ENCODE results near the gene L1CAM. TPM values are rescaled to one million over a fixed set of nuclear protein-coding genes. Genes with fewer than 3 reads are reported as not detected.

The L1CAM gene
- total and polyA plus RNA-seq, 2 donors (not counting 1 experiment from before 2014, with no cell fraction given): 9.4 to 19.9 TPM

GRCh38 chrX:153829799-153830639 is 56.0 kb downstream of the L1CAM start, which contains the start of gene PDZD4:
Gene PDZD4 (minus strand): TSS chrX:153830544. CDS start chrX:153830298, 246 bp downstream.
- peaks cover 7 to 16% of the 10 kb centered on the region in 2 donors for H3K4me1 ChIP-seq (ENCODE audit: control insufficient read depth in 2 of 2, insufficient read depth in 2 of 2, low read length in 2 of 2)
- peak; percentile 42 for DNase-seq
- H3K36me3 ChIP-seq (replicated peaks in 1 of 2; ENCODE audit: control extremely low read depth in 1 of 2, control insufficient read depth in 1 of 2, extremely low read depth in 1 of 2, insufficient read depth in 2 of 2, low read length in 1 of 2): no peaks in the 10 kb centered on the region
- peak within 1 kb of the TSS; percentile 43 for H3K9ac ChIP-seq (ENCODE audit: low read length)
- POLR2A ChIA-PET: no interaction called here
- H3K4me3 ChIP-seq (ENCODE audit: control extremely low read depth in 1 of 5, extremely low read depth in 1 of 5, insufficient read depth in 1 of 5, low read depth in 2 of 5, low read length in 4 of 5): peak within 1 kb of the TSS in 3 of 5 experiments; percentile 29 to 54 (median 38)
- under 1% methylated on average over 84 of the region's 97 CpGs for WGBS (ENCODE audit: insufficient coverage)
- peaks cover 32% of the 10 kb centered on the region for H3K27me3 Mint-ChIP-seq
- peaks cover 0 to 9% (median 0%) of the 10 kb centered on the region in 3 donors for H3K9me3 ChIP-seq (ENCODE audit: control extremely low read depth in 1 of 3, control insufficient read depth in 2 of 3, insufficient read depth in 1 of 3, low read length in 2 of 3)
- H3K27ac ChIP-seq (ENCODE audit: low read length in 2 of 2): no peak within 1 kb of the TSS
- intact Hi-C loops (cut with micrococcal nuclease): no loop called here
- no peaks in the 10 kb centered on the region for H3K9me3 Mint-ChIP-seq (ENCODE audit: insufficient read depth)
- peak within 1 kb of the TSS; percentile 81 for H3K4me2 ChIP-seq (replicated peaks; ENCODE audit: low read depth, low read length, poor library complexity, severe bottlenecking)
- peak within 1 kb of the TSS; percentile 78 for H3K4me3 Mint-ChIP-seq
- peaks cover 0 to 44% (median 11%) of the 10 kb centered on the region in 4 experiments for H3K27me3 ChIP-seq (replicated peaks in 1 of 4; ENCODE audit: control extremely low read depth in 1 of 4, control insufficient read depth in 3 of 4, insufficient read depth in 4 of 4, low read length in 3 of 4)
- H2AFZ ChIP-seq (ENCODE audit: insufficient read depth, low read depth, low read length, poor library complexity, severe bottlenecking): peak within 1 kb of the TSS; percentile 42
- ATAC-seq (ENCODE audit: low read depth): peak; percentile 36
- CTCF ChIA-PET: no interaction called here
- H3K27ac Mint-ChIP-seq: no peak within 1 kb of the TSS
- H3K4me1 Mint-ChIP-seq: peaks cover 5% of the 10 kb centered on the region
- TF ChIP-seq EZH2 (IDR thresholded peaks at IDR 0.05; ENCODE audit: borderline replicate concordance, insufficient read depth, low read depth, low read length, poor library complexity, severe bottlenecking) (peak; percentile 95), CTCF (IDR thresholded peaks at IDR 0.05) (no peak)
- no peaks in the 10 kb centered on the region for H4K20me1 ChIP-seq (ENCODE audit: control insufficient read depth, insufficient read depth, low read length, poor library complexity, severe bottlenecking)
- no peaks in the 10 kb centered on the region for H3K79me2 ChIP-seq (ENCODE audit: control insufficient read depth, insufficient read depth, low read length)

- DNase-seq: peak; percentile 36
- POLR2A ChIA-PET: no interaction called here
- Mint-ChIP-seq H3K27ac (no peak overlapping the region), H3K27me3 (peaks cover 32% of the 10 kb centered on the region), H3K9me3 (ENCODE audit: insufficient read depth) (no peaks in the 10 kb centered on the region), H3K4me3 (peak overlapping the region; percentile 78), H3K4me1 (peaks cover 5% of the 10 kb centered on the region)
- H3K27me3 ChIP-seq (replicated peaks in 1 of 4; ENCODE audit: control extremely low read depth in 1 of 4, control insufficient read depth in 3 of 4, insufficient read depth in 4 of 4, low read length in 3 of 4): peaks cover 0 to 46% (median 11%) of the 10 kb centered on the region in 4 experiments
- peaks cover 0 to 9% (median 0%) of the 10 kb centered on the region in 3 donors for H3K9me3 ChIP-seq (ENCODE audit: control extremely low read depth in 1 of 3, control insufficient read depth in 2 of 3, insufficient read depth in 1 of 3, low read length in 2 of 3)
- peak overlapping the region; percentile 81 for H3K4me2 ChIP-seq (replicated peaks; ENCODE audit: low read depth, low read length, poor library complexity, severe bottlenecking)
- H4K20me1 ChIP-seq (ENCODE audit: control insufficient read depth, insufficient read depth, low read length, poor library complexity, severe bottlenecking): no peaks in the 10 kb centered on the region
- CTCF ChIA-PET: no interaction called here
- TF ChIP-seq CTCF (IDR thresholded peaks at IDR 0.05) (no peak), EZH2 (IDR thresholded peaks at IDR 0.05; ENCODE audit: borderline replicate concordance, insufficient read depth, low read depth, low read length, poor library complexity, severe bottlenecking) (no peak)
- intact Hi-C loops (cut with micrococcal nuclease): no loop called here
- H3K27ac ChIP-seq (ENCODE audit: low read length in 2 of 2): no peak overlapping the region
- no peak overlapping the region for H2AFZ ChIP-seq (ENCODE audit: insufficient read depth, low read depth, low read length, poor library complexity, severe bottlenecking)
- H3K4me1 ChIP-seq (ENCODE audit: control insufficient read depth in 2 of 2, insufficient read depth in 2 of 2, low read length in 2 of 2): peaks cover 7 to 16% of the 10 kb centered on the region in 2 donors
- WGBS (ENCODE audit: insufficient coverage): 2% methylated on average over 22 of the region's 27 CpGs
- H3K4me3 ChIP-seq (ENCODE audit: control extremely low read depth in 1 of 5, extremely low read depth in 1 of 5, insufficient read depth in 1 of 5, low read depth in 2 of 5, low read length in 4 of 5): peak overlapping the region in 3 of 5 experiments; percentile 29 to 54 (median 38)
- no peaks in the 10 kb centered on the region for H3K79me2 ChIP-seq (ENCODE audit: control insufficient read depth, insufficient read depth, low read length)
- no peak for ATAC-seq (ENCODE audit: low read depth)
- H3K9ac ChIP-seq (ENCODE audit: low read length): peak overlapping the region; percentile 43
- no peaks in the 10 kb centered on the region for H3K36me3 ChIP-seq (replicated peaks in 1 of 2; ENCODE audit: control extremely low read depth in 1 of 2, control insufficient read depth in 1 of 2, extremely low read depth in 1 of 2, insufficient read depth in 2 of 2, low read length in 1 of 2)
These were observed 56.5 kb downstream of the L1CAM start for GRCh38 chrX:153829549-153829798.
